GM12878 (cell line): ENCODE measurements around the gene DEPDC7. TPM values are rescaled to one million over a fixed set of nuclear protein-coding genes. Genes with fewer than 3 reads are reported as not detected.
A peak's percentile ranks its signal among the peaks of the same experiment; 100 is the strongest.

Experiments
- ATAC-seq: fragments of 200-7000 bp; cut with Tn5 transposase; 3 replicates; pipeline ENCODE4 v1.9.1; 2020; ENCODE audit warnings: mild to moderate bottlenecking, moderate library complexity
- BruUV-seq: library from RNA; stranded (reverse); fragments of 400-500 nt; replicated peaks from 2 replicates; lab custom pipeline; 2021; lab: Mats Ljungman, UMichigan
- CTCF ChIA-PET: fragments of 300-600 bp; sonication (Branson Sonifier 250); formaldehyde crosslinking; extraction: SDS; loops from one replicate; lab custom pipeline; 2021; ENCODE audit warnings: inconsistent platforms; lab: Yijun Ruan, JAX
- POLR2A ChIA-PET: fragments of 350-600 bp; formaldehyde crosslinking; extraction: SDS; loops from one replicate; lab custom pipeline; 2021; ENCODE audit warnings: inconsistent platforms; lab: Charles Lee
- RAD21 ChIA-PET: fragments of 300-600 bp; sonication (Branson Sonifier 250); formaldehyde crosslinking; loops from one replicate; lab custom pipeline; 2023; ENCODE audit warnings: antibody characterized with exemption; ENCODE audit not compliant: unreplicated experiment; lab: Charles Lee
- SMC1A ChIA-PET: fragments of 300-600 bp; sonication (Branson Sonifier 250); formaldehyde crosslinking; loops from one replicate; lab custom pipeline; 2023; ENCODE audit not compliant: unreplicated experiment, uncharacterized antibody; lab: Charles Lee
- DNase-seq: peaks from one replicate; pipeline ENCODE4 v3.0.0-alpha.2; 2011; ENCODE audit warnings: low read depth, low spot score
- FAIRE-seq: peaks from 3 replicates; lab custom pipeline; 2011; peaks lifted over from hg19 to GRCh38; lab: Jason Lieb, UNC
- H2AFZ ChIP-seq: 2 replicates; pipeline ENCODE4 v1.6.0; 2011; ENCODE audit warnings: low read depth, low read length, control low read depth; ENCODE audit not compliant: control insufficient read depth
- H3K27ac ChIP-seq: 2 replicates; pipeline ENCODE4 v1.5.1; 2011; ENCODE audit warnings: control low read depth; ENCODE audit not compliant: control insufficient read depth, insufficient read depth
- H3K27me3 ChIP-seq, 2 experiments: replicated peaks in 1 of 2; 2 replicates each; pipeline versions ENCODE4 v1.6.0 to v1.6.1; 2011; ENCODE audit warnings: low read length in 1 of 2; ENCODE audit not compliant: control insufficient read depth in 2 of 2, insufficient read depth in 2 of 2
- H3K36me3 ChIP-seq, 2 experiments: 2 replicates each; pipeline ENCODE4 v1.5.1; 2011; ENCODE audit warnings: low read length in 1 of 2; ENCODE audit not compliant: control insufficient read depth in 2 of 2, insufficient read depth in 2 of 2
- H3K4me1 ChIP-seq: 2 replicates; pipeline ENCODE4 v1.6.1; 2011; ENCODE audit warnings: mild to moderate bottlenecking, low read length, moderate library complexity, mixed read lengths; ENCODE audit not compliant: control insufficient read depth, insufficient read depth
- H3K4me2 ChIP-seq: 2 replicates; pipeline ENCODE4 v1.6.0; 2011; ENCODE audit warnings: control low read depth; ENCODE audit not compliant: control insufficient read depth, insufficient read depth
- H3K4me3 ChIP-seq: fragments of 200-600 bp; sonication (generic); 2 replicates; pipeline ENCODE4 v1.5.1; 2016
- H3K79me2 ChIP-seq: 2 replicates; pipeline ENCODE4 v1.6.0; 2011; ENCODE audit warnings: low read length; ENCODE audit not compliant: control insufficient read depth, insufficient read depth
- H3K9ac ChIP-seq: 2 replicates; pipeline ENCODE4 v1.8.0; 2011; ENCODE audit warnings: low read length, control low read depth, mixed read lengths; ENCODE audit not compliant: control insufficient read depth, insufficient read depth
- H3K9me3 ChIP-seq: replicated peaks from 3 replicates; pipeline ENCODE4 v1.5.1; 2011; ENCODE audit warnings: mild to moderate bottlenecking, low read length; ENCODE audit not compliant: control insufficient read depth, insufficient read depth
- H4K20me1 ChIP-seq: 2 replicates; pipeline ENCODE4 v1.6.0; 2011; ENCODE audit not compliant: control insufficient read depth, insufficient read depth
- ATF3 ChIP-seq: IDR thresholded peaks from 2 replicates; pipeline ENCODE4 v1.6.1; 2011; ENCODE audit warnings: low read depth, mild to moderate bottlenecking, low read length, moderate library complexity, borderline replicate concordance; ENCODE audit errors: extremely low read depth
- BACH1 ChIP-seq: fragments of 450-650 bp; IDR thresholded peaks from 2 replicates; pipeline ENCODE4 v1.6.1; 2017; ENCODE audit warnings: mild to moderate bottlenecking, borderline replicate concordance
- ESRRA ChIP-seq: IDR thresholded peaks from 2 replicates; pipeline ENCODE4 v1.6.1; 2012; ENCODE audit warnings: mild to moderate bottlenecking, low read length, improper control_type of control experiment
- FOS ChIP-seq: IDR thresholded peaks from 3 replicates; pipeline ENCODE4 v1.6.1; 2011; ENCODE audit warnings: borderline replicate concordance; ENCODE audit not compliant: insufficient read length; ENCODE audit errors: extremely low read depth
- HDGF ChIP-seq: fragments of 450-650 bp; IDR thresholded peaks from 2 replicates; pipeline ENCODE4 v1.6.1; 2016; ENCODE audit warnings: antibody characterized with exemption
- JUND ChIP-seq: IDR thresholded peaks from 2 replicates; pipeline ENCODE4 v1.6.1; 2012; ENCODE audit warnings: low read depth, mild to moderate bottlenecking, low read length, improper control_type of control experiment, moderate library complexity
- KAT2A ChIP-seq: conservative IDR thresholded peaks from 2 replicates; pipeline ENCODE4 v1.6.1; 2011; ENCODE audit warnings: low read depth, low read length; ENCODE audit not compliant: control insufficient read depth
- PAX8 ChIP-seq: fragments of 450-650 bp; IDR thresholded peaks from 2 replicates; pipeline ENCODE4 v1.6.1; 2017; ENCODE audit warnings: mild to moderate bottlenecking, moderate library complexity
- RAD21 ChIP-seq: IDR thresholded peaks from 2 replicates; pipeline ENCODE4 v1.6.1; 2011; ENCODE audit warnings: mild to moderate bottlenecking, low read depth, low read length, moderate library complexity; ENCODE audit not compliant: insufficient read depth
- RCOR1 ChIP-seq: conservative IDR thresholded peaks from 2 replicates; pipeline ENCODE4 v1.6.1; 2012; ENCODE audit warnings: low read depth, low read length, improper control_type of control experiment
- SMARCA5 ChIP-seq: fragments of 450-650 bp; IDR thresholded peaks from 2 replicates; pipeline ENCODE4 v1.6.1; 2017; ENCODE audit warnings: mild to moderate bottlenecking
- SP1 ChIP-seq: IDR thresholded peaks from one replicate; pipeline ENCODE4 v1.6.1; 2011; ENCODE audit warnings: low read depth, low read length
- SREBF1 ChIP-seq: IDR thresholded peaks from 2 replicates; pipeline ENCODE4 v1.6.1; 2012; ENCODE audit warnings: mild to moderate bottlenecking, low read length
- USF2 ChIP-seq: IDR thresholded peaks from 2 replicates; pipeline ENCODE4 v1.6.1; 2011; ENCODE audit warnings: low read depth, low read length, improper control_type of control experiment, borderline replicate concordance
- ZBED1 ChIP-seq: IDR thresholded peaks from 2 replicates; pipeline ENCODE4 v1.6.1; 2016; ENCODE audit warnings: borderline replicate concordance
- WGBS: methylation state at CpG from one replicate; pipeline ENCODE4 v1.1.6; 2016; ENCODE audit warnings: low lambda C conversion rate; ENCODE audit not compliant: insufficient replicate concordance, insufficient coverage; ENCODE audit errors: missing lambda C conversion rate; 5-methylcytosine and 5-hydroxymethylcytosine counted together
- in situ Hi-C: fragments of 300-500 bp; cut with MboI; formaldehyde crosslinking; loops from 9 replicates; pipeline ENCODE4 v1.14.3; 2018; ENCODE audit warnings: mixed read lengths
- intact Hi-C: fragments of 100-400 bp; cut with micrococcal nuclease; formaldehyde crosslinking; loops from one replicate; pipeline ENCODE4 v1.14.2; 2022; ENCODE audit not compliant: unreplicated experiment
- polyA plus RNA-seq, 11 experiments: library from polyadenylated mRNA; depleted of rRNA in 4 of 11; unstranded in 6 of 11; stranded (reverse) in 5 of 11; fragments of >200 nt; fragmentation: Nextera tagmentation in 4 of 11; fragmentation: Illumina TruSeq in 1 of 11; extraction: Ambion mirVana in 4 of 11; extraction: Trizol in 1 of 11; gene quantifications; 1 replicate in 1 of 11; 2 replicates in 10 of 11; pipeline versions ENCODE4 v1.2.1 to v1.2.3, GENCODE V29; 2011 to 2016; ENCODE audit warnings: inconsistent platforms in 2 of 11, missing spikeins in 2 of 11, low read depth in 1 of 11
- total RNA-seq, 4 experiments: library from RNA; depleted of rRNA in 3 of 4; stranded (reverse); fragments of >200 nt in 3 of 4; fragmentation: Illumina TruSeq in 1 of 4; extraction: Trizol in 1 of 4; gene quantifications; 2 replicates each; pipeline versions ENCODE4 v1.2.1 to v1.2.3, GENCODE V29; 2013 to 2021

The DEPDC7 gene
- total and polyA plus RNA-seq, 10 of the 15 experiments (the other 5 are each of a cell fraction or from before 2014, with no cell fraction given), result 0.06 to 1.1 (median 0.49) TPM

- no peak overlapping the region for H3K27ac ChIP-seq
- H3K79me2 ChIP-seq, result no peaks in the 10 kb centered on the region
- no peak overlapping the region for H2AFZ ChIP-seq
- peak; percentile 38 for ATAC-seq
- no peak overlapping the region for H3K4me2 ChIP-seq
- POLR2A ChIA-PET, result interaction anchor here (0.6 to 2.7 kb wide), 3 partner anchors 18 to 43 kb away, joined by 3 to 9 read pairs (median 6); partner anchors contain the start of gene TCP11L1
- intact Hi-C loops (no loop called here), in situ Hi-C loops (no loop called here)
- no peaks in the 10 kb centered on the region for H4K20me1 ChIP-seq
- SMC1A ChIA-PET, result interaction anchor here (0.8 to 3.5 kb wide), 9 partner anchors 10 to 212 kb away, joined by 3 to 18 read pairs (median 6); partner anchors contain the start of gene TCP11L1
- no peaks in the 10 kb centered on the region for H3K9me3 ChIP-seq
- FAIRE-seq, result no peak
- H3K4me1 ChIP-seq, result no peaks in the 10 kb centered on the region
- DNase-seq, result no peak
- 56% methylated on average over 1 of the region's 1 CpG for WGBS
- TF ChIP-seq USF2 (no peak), JUND (no peak)
- H3K9ac ChIP-seq, result no peak overlapping the region
- CTCF ChIA-PET, result interaction anchor here (0.7 to 2.5 kb wide), 9 partner anchors 10 to 213 kb away, joined by 3 to 14 read pairs (median 4); no protein-coding TSS in a partner anchor
- BruUV-seq, result no TSS peak
- no peak overlapping the region for H3K4me3 ChIP-seq
- H3K36me3 ChIP-seq, result no peaks in the 10 kb centered on the region
- RAD21 ChIA-PET, result interaction anchor here (1.4 to 2.6 kb wide), 6 partner anchors 10 to 213 kb away, joined by 4 to 8 read pairs (median 6); partner anchors contain the start of gene TCP11L1
- H3K27me3 ChIP-seq, result no peaks in the 10 kb centered on the region; a peak in 1 of 4 replicates
Measured at GRCh38 chr11:33021501-33021900, 5.8 kb downstream of the DEPDC7 start.

GRCh38 chr11:33021937-33022336 lies 6.3 kb downstream of the DEPDC7 start:
- ChIA-PET POLR2A (interaction anchor here (0.6 to 2.7 kb wide), 3 partner anchors 17 to 43 kb away, joined by 3 to 9 read pairs (median 6); partner anchors contain the start of gene TCP11L1), CTCF (interaction anchor here (0.7 to 2.5 kb wide), 5 partner anchors 10 to 214 kb away, joined by 3 to 14 read pairs (median 4); no protein-coding TSS in a partner anchor)
- WGBS, result 33% methylated on average over 1 of the region's 1 CpG
- TF ChIP-seq PAX8 (no peak), SMARCA5 (no peak), ATF3 (no peak), HDGF (no peak), KAT2A (no peak), ESRRA (no peak), BACH1 (no peak), RAD21 (no peak), ZBED1 (no peak), FOS (no peak), RCOR1 (no peak), SP1 (no peak), SREBF1 (no peak)

More at GRCh38 chr11:33021937-33022336, 6.3 kb downstream of the DEPDC7 start:
- no peak overlapping the region for H3K4me3 ChIP-seq
- in situ Hi-C loops, result no loop called here
- H4K20me1 ChIP-seq, result no peaks in the 10 kb centered on the region
- no peaks in the 10 kb centered on the region for H3K36me3 ChIP-seq
- intact Hi-C loops, result no loop called here
- no peak overlapping the region for H3K4me2 ChIP-seq
- ChIA-PET SMC1A (interaction anchor here (0.6 to 3.5 kb wide), 10 partner anchors 10 to 1397 kb away, joined by 3 to 18 read pairs (median 6); partner anchors contain the start of gene TCP11L1), RAD21 (interaction anchor here (1.4 to 2.6 kb wide), 6 partner anchors 10 to 213 kb away, joined by 4 to 8 read pairs (median 6); partner anchors contain the start of gene TCP11L1)
- no peaks in the 10 kb centered on the region for H3K9me3 ChIP-seq
- H3K4me1 ChIP-seq, result no peaks in the 10 kb centered on the region
- no TSS peak for BruUV-seq
- peak; percentile 64 for ATAC-seq
- no peak overlapping the region for H2AFZ ChIP-seq
- no peaks in the 10 kb centered on the region; a peak in 1 of 4 replicates for H3K27me3 ChIP-seq
- no peaks in the 10 kb centered on the region for H3K79me2 ChIP-seq
- FAIRE-seq, result no peak
- H3K27ac ChIP-seq, result no peak overlapping the region
- DNase-seq, result no peak
- no peak overlapping the region for H3K9ac ChIP-seq
